ENCODE data around the gene ATP2B3. TPM values are rescaled to one million over a fixed set of nuclear protein-coding genes. Genes with fewer than 3 reads are reported as not detected.

ATP2B3 gene
- under 1 TPM; 0.11 to 0.24 (median 0.14) TPM for polyA plus RNA-seq (ENCODE audit: insufficient read length in 3 of 3)

DNA sequence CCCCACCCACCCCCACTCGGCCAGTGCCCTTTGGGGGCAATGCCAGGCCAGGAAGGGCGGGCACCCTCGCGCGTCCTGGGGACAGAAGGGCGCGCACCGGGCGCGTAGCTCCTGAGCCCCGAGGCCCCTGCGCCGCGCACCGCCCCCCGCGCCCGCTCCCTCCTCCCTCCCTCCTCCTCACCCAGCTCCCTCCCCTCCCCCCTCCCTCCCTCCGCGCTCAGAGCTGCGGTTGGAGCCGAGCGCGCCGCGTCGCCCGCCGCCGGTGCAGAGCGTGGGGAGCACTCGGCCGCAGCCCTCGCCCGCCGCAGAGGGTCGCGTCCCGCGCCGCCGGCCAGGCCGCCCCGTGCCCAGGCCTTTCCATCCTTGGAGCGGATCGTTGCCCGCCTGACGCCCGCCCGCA lies at the start of gene ATP2B3:
ATP2B3 (plus strand) TSS at position 220 of the 400 bp plus-strand sequence. CDS start 18,606 bp downstream, outside the sequence.
- no peak for DNase-seq (ENCODE audit: low read depth in 3 of 3, low spot score in 2 of 3)

DNA sequence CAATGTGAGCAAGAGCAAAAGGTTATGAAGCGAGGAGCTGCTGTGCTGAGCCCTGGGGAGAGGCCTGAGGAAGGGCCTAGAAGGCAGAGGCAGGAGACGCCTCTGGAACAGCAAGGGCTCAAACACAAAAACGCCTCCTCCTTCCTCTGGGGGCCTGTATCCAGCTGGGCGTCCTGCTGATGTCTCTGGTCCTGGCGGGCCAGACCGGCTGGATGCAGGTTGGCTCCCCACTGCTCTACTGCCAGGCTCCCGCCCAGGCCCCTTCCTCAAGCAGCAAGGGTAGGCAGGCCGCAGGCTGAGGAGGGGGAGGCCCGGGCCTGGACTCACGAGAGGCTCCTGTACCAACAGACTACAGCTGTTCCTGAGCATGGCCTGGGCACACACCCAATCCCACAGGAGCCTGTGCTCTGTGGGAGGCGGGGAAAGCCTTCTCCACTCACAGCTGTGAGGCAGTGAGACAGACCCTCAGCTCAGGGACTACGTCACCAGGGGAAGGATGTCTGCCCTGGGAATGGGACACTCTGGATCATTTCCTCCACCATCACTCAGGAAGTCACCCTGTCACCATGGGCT lies 49.3 kb upstream of the ATP2B3 start:
- no peak for DNase-seq (ENCODE audit: low read depth in 3 of 3, low spot score in 2 of 3)

DNA sequence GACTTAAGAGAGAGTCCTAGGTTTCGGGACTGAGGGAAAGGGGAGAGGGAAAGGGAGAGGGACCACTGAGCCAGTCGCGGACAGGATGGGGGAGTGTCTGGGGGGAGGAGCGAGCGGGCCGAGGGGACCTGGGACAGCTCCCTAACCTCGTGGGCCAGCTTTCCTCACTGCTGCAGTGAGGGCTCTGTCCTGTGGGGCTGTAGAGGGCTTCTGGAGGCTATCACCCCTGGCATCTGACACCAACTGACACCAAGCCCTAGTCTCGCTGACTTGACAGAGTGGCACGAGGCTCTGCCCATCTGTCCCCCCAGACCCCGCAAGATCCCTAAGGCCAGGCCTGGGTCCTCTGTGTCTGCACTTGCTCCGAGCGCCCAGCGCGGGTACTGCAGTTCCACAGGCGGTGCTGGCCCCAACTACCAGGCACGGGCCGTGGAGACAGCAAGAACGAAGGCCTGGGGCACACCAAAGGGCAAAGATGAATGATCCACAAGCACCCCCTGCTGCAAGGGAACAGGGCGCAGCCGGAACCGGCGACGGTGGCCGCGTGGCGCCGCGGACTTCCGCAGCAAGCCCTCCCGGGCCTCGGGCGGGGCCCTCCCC lies 47.5 kb upstream of the ATP2B3 start:
- DNase-seq (ENCODE audit: low read depth in 3 of 3, low spot score in 2 of 3), result no peak

DNA sequence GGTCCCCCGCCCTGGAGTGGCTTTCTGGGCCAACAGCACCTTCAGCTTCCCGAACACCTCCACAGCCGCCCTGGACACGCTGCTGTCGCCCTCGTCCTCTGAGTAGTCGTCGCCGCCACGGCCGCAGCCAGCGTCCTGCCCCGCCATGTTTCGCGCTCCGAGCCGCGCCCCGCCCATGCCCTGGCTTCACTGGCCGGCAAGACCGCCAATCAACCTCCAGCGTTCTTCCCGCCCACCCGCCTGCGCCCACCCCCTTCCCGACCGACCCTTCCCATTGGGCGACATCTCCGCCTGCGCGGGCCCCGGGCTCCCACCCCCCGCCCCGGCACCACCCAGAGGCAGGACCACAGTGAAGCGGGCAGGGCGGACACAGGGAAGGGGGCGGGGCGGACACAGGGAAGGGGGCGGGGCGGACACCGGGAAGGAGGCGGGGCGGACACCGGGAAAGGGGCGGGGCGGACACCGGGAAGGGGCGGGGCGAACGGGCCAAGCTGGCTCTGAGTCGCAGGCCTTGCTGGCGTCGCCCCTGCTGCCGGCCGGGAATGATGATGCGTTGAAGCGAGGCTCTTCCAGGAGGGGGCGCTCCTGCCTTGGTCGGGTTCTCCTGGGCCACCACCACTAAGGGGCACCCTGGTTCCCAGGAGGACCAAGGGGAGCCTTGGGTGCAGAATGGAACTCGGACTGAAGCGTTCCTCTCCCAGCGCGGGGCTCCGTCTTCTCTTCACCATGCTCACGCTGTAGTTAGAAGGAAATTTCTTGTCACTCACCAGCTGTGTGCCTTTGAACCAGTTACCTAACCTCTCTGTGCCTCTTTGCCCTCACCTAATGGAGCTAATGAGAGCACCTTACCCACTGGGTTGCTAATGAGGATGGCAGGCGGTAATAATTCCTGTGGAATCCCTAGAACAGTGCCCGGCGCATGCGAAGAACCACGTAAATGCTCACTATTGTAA lies 46.8 kb upstream of the ATP2B3 start, which contains the start of gene HAUS7:
HAUS7 (minus strand) TSS at position 166 of the 953 bp plus-strand sequence; CDS start at position 147, 19 bp downstream.
- DNase-seq (ENCODE audit: low read depth in 3 of 3, low spot score in 2 of 3), result peak; percentile 38 to 63 (median 58)

DNA sequence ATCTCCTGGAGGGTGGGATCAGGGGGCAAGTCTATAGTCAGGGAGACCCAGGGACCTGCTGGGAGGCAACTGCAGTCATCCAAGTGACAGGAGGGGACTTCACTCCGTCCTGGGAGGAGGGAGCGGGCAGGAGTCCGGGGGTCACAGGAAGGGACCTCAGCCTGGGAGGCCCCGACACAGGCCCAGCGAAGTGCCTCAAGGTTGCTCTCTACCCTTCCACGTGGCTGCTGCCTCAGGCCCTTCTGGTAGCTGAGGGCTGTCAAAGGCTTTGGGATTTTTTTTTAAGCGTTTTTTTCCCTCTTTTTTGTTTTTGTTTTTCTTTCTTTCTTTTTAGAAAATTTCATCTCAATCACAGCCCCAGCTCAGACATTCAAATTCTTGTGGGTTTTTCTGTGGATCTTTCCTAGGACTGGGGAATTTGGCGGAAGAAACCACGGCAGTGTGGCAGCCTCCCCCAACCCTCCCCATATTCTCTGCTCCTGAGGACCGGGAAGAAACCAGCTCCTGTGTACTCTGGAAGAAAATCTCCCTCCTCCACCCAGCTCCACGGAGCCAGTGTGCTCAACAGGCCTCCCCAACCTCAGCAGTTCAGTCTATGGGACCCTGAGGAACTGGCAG lies 45.7 kb upstream of the ATP2B3 start:
- no peak for DNase-seq (ENCODE audit: low read depth in 3 of 3, low spot score in 2 of 3)

DNA sequence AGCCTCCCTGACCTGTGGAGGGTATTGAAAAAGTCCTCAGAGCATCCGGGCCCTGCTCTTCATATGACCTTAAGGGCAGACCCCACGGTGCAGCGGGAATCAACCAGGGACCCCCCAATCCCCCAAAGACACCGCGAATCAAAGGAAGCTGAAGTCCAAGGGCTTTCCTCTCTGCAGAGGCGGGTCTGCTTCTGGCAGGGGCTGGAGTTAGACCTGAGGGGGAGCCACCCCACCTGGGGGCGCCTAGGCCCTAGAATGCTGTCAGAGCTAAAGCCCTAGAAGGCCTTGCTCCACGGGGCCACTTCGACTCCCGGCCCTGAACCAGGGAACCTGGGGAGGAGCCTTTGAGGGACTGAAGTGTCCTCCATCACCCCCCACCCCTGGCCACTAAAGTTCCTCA lies 44.3 kb upstream of the ATP2B3 start:
- no peak for DNase-seq (ENCODE audit: low read depth in 3 of 3, low spot score in 2 of 3)

DNA sequence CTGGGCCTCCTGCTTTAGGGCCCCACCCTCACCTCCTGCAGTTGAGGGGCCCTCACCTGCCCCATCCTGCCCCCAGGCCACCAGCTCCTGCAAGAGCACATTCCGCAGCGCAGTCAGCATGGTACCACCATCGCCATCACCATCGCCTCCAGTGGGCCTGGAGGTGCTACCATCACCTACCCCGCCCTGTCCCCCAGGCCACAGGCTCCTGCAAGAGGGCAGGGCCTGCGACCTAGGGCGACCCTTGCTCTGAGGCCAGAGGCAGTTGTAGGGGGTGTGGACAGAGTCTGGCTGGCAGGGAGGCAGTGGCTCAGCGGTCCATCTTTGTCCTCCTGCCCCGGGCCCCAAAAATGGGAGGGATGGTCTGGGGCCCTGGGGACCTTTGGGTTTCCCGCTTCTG lies 43.2 kb upstream of the ATP2B3 start:
- no peak for DNase-seq (ENCODE audit: low read depth in 3 of 3, low spot score in 2 of 3)

DNA sequence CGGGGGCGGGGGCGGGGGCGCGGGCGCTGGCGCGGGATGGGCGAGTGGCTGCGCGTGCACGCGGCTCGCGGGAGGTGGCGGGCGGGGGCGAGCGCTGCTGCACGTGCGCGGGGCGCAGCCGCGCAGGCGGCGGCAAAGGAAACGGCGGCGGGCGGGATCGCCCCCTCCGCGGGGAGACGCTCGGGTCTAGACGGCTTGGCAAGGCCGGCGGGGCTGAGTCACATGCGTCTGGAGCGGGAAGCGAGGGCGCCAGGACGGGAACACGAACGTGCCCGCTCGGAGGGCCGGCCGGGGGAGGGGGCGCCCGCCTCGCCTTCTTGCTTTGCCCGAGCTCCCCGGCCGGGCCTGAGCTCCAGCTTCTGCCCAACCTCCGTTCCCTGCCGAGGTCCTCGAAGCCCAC lies 42.7 kb upstream of the ATP2B3 start:
- no peak for DNase-seq (ENCODE audit: low read depth in 3 of 3, low spot score in 2 of 3)

DNA sequence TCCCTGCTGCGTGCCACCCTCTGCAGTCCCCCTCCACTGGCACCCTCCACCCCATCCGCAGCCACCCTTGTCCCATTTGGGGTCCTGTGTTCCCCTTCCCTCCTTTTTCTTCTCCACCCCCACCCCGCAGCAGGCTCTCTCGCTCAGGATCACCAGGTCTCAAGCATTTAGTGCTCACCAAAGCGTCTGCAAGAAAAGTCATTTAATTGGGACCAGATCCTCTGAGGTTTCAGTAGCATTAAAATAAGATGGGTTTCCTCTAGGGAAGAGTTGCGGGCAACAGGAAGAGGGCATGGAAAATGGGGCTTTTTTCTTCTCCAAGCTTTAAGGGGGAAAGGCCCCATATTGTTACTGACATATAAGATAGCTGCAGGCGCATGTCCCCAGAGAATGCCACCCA lies 42.2 kb upstream of the ATP2B3 start:
- no peak for DNase-seq (ENCODE audit: low read depth in 3 of 3, low spot score in 2 of 3)

DNA sequence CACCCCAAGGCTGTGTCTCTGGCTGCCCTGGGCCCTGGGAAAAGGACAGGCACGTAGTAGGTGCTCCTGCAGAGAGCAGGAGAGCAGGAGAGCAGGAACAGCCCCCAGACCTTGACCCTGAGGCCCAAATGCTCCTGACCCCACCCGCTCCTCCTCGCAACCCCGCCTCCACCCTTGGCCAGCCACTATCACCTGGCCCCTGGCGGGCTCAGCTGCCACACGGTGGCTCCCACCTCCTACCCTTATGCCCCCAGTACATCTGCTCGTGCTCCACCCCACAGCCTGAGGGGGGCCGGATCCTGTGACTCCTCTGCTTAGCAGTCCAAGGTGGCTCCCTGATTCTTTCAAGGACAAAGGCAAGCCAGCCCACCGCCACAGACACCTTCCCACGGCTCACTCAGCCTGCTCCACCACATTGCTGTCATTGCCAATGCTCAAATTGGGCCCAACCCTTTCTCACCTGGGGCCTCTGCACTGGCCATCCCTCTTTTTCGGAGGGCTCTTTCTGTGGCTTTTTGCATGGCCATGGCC lies 41.6 kb upstream of the ATP2B3 start:
- no peak for DNase-seq (ENCODE audit: low read depth in 3 of 3, low spot score in 2 of 3)

DNA sequence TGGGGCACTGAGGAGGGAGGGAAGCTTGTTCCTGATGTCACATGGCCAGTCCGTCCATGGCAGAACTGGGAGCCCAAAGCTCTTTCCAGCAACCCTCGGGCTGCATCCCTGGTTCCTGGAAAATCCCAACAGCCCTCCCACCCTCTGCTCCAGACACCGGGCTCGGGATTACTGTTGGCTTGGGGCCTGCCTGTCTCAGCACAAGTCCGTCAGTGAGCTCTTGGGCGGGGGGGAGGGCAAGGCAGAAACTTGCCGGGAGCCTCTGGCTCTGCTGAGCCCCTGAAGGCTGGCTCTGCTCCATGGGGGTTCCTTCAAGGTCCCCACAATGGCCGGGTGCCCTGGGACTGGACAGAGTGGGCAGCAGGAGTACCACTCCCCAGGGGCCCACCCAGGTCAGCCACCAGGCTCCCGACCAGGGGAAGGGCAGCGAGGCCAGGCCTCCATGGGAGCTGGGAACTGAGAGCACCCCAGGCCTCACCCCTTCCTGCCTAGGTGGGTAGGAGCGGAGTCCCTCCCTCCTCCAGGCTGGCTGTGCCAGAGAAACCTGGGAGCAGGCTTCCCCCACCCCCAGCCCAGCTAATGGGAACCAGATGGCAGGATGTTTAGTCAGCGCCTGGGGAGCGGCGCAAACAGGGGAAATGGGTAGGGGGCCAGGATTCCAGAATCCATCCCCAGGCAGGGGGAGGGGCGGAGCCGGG lies 40.6 kb upstream of the ATP2B3 start:
- no peak for DNase-seq (ENCODE audit: low read depth in 3 of 3, low spot score in 2 of 3)

DNA sequence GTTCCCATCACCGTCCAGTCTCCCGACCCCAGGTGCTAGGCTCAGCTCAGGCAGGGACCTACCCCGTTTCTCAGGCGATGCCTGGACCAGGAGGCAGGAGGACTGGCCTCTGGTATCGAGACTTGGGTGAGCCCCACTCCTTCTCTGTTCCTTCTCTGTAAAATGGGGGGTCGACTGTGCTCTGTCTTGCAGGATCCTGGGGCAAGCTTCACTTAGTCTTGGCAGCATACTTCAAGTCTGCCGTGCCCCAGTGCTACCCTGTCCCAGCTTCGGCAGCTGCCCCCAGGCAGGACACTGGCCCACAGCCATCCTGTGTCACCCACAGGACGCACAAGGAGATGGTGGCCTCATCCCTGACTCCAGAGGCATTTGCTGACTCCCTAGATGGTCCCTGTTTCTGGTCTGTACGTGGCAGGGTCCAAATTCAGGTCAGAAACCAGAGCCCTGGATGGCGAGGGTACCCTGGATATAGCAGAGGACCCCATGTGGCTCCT lies 40.0 kb upstream of the ATP2B3 start:
- no peak for DNase-seq (ENCODE audit: low read depth in 3 of 3, low spot score in 2 of 3)

DNA sequence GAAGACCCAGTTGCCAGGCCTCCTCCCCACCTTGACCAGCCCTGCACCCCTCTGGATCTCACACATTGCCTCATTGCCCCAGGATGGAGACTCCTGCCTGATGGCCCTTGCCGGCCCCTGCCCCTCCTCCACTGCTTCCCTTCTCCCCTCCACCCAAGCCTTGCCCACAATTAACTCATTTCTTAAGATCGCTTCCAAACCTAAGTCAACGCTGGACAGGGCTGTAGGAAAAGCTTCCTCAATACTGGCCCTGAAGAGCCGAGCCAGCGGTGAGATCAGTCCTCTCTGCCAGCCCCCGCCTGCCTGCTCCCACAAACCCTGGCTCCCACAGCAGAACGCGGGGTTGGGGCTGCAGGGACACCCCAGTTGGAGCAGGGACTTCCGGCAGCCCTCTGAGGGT lies 39.5 kb upstream of the ATP2B3 start:
- no peak for DNase-seq (ENCODE audit: low read depth in 3 of 3, low spot score in 2 of 3)

DNA sequence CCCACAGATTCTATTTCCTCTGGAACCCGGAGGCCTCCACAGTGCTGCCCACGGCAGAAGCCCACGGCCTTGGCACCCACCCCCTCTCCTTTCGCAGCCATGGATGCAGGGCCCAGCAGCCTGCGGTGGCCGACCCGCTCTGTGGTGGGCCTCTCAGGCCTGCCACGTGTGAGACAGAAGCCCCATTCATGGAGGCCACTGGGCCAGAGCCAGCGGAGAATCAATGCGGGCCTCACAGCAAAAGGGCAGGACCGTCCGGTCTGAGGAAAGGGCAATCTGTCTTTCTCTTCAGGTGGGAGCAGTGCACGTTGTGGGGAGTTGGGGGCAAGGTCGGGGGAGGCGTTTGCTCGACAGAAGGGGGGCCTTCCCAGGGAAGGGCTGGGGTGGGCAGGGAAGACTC lies 38.7 kb upstream of the ATP2B3 start:
- no peak for DNase-seq (ENCODE audit: low read depth in 3 of 3, low spot score in 2 of 3)

DNA sequence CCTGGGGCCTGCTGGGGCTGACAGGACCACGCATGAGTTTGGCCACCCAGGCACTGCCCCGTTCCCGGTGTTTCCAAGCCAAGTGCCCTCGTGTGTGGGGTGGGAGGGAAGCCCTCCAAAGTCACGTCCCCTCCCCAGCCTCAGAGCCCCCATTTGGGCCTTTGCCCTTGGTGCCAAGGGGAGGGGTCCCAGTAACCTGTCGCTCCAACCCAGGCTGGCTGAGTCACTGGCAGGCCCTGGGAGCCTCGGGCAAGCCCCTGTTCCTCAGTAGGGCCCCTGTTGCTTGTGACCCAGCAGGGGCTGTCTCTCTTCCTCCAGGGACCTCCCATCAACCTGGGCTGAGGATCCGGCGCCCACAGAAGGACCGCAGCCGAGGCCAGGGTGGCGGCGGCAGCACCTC lies 36.4 kb upstream of the ATP2B3 start:
- no peak for DNase-seq (ENCODE audit: low read depth in 3 of 3, low spot score in 2 of 3)

DNA sequence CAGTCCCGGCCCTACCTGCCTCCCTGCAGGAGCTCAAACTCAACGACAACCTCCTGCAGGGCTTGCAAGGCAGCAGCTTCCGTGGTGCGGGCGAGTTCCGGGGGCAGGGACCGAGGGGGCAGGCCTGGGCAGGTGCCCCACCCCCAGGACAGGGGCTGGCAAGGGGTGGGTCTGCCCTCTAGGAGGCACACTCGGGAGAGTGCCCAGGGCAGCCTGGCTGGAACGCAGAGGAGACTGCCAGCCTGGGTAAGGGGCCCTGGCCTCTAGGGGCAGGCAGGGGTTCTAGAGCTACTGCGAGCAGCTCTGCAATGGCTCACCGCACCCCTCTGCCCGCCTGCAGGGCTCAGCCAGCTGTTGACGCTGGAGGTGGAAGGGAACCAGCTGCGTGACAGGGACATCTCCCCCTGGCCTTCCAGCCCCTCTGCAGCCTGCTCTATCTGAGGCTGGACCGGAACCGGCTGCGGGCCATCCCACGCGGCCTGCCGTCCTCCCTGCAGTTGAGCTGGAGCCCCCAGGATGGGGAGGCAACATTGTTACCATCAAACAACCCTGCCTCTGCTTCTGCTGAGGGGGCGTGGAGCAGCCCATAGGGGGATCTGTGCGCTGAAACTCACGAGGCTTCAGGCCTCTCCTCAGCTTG lies 34.9 kb upstream of the ATP2B3 start:
- no peak for DNase-seq (ENCODE audit: low read depth in 3 of 3, low spot score in 2 of 3)

DNA sequence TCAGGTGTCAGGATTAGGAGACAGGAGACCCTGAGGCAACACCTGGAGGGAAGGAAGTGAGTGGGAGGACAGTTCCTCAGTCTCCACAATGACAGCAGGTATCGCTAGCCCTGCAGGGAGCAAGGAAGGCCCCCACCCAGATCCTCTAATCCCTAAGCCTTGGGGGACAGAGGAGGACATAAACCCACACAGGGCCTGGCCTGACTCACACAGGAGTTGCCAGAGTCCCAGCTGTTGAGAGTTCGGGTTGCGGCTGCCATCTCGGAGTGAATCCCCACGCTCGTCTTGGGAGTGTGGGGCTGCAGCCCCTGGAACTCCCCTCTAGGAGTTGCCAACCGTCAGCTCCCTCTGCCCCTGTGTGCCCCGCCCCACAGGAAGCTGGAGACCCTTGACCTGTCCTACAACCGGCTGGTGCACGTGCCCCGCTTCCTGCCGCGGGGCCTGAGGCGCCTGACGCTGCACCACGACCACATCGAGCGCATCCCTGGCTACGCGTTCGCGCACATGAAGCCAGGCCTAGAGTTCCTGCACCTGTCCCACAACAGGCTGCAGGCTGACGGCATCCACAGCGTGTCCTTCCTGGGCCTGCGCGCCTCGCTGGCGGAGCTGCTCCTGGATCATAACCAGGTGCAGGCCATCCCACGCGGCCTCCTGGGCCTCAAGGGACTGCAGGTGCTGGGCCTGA lies 31.9 kb upstream of the ATP2B3 start:
- DNase-seq (ENCODE audit: low read depth in 3 of 3, low spot score in 2 of 3), result no peak

DNA sequence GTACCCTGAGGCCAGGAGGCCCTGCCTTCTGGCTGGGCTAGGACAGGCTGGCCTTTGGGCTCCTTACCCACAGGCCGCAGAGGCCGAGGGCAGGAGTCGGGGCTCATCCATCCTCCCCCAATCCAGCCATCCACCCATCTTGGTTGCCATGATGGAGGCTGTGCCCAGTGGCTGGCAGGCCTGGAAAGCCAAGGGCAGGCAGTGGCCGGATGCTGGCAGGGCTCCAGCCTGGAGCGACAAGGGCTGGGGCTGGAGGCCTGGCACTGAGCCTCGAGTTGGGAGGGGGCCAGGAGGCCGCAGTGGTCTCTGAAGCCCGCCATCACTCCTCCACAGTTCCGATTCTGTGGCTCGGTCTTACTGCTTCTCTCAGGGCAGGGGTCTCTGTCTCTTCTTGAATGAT lies 31.3 kb upstream of the ATP2B3 start:
- no peak for DNase-seq (ENCODE audit: low read depth in 3 of 3, low spot score in 2 of 3)

DNA sequence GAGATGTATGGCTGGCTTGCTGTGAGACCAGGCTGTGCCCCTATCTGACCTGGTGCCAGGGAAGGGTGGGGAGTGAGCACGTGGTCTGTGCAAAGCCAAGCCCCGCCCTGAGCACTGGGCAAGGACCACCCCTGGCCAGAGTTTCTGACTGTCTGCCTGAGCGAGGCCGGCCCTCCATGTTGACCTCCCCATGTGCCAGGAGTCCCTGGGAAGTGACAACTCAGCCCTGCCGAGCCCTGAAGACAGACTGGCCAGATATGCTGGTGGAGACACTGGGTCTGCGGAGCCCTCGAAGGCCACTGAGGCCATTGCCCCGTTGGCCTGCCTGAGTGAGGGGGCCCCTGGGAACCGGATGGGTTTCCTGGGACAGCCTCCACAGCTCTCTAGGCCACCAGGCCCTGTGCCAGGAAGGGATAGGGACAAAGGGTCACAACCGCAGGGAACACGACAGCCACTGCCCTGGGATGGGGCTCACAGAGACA lies 29.8 kb upstream of the ATP2B3 start:
- no peak for DNase-seq (ENCODE audit: low read depth in 3 of 3, low spot score in 2 of 3)

Measured in right renal cortex interstitium (tissue), 3 donors.